NCI-H748 (cell line): Measurements from ENCODE around the gene CRK.
"Not testable (repeated sequence)": the region's sequence is repeated elsewhere in the genome, so short reads cannot be mapped to it uniquely, and the experiment has no call there.

ENCODE experiments used
- DNase-seq: peaks from one replicate; lab custom pipeline; 2025; ENCODE audit not compliant: unreplicated experiment; lab: John Stamatoyannopoulos, UW

Gene CRK

DNA sequence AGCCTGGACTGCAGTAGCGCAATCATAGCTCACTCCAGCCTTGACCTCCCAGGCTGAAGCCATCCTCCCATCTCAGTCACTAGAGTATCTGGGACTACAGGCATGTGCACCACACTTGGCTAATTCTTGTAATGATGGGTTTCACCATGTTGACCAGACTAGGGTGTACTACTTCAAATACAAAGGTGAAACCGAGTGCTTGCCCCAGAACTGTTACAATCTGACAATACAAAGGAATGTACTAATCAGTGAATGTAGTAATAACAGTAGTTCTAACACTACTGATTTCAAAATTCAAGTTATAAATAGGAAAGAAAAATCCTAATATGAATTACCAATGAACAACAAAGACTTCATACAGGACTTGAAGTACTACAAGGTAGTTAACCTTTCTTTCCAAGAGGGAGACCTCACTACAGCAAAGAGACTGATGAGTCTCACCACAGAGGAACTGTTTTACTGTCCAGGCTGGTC, 24.4 kb downstream of the CRK start:
- DNase-seq = no peak

DNA sequence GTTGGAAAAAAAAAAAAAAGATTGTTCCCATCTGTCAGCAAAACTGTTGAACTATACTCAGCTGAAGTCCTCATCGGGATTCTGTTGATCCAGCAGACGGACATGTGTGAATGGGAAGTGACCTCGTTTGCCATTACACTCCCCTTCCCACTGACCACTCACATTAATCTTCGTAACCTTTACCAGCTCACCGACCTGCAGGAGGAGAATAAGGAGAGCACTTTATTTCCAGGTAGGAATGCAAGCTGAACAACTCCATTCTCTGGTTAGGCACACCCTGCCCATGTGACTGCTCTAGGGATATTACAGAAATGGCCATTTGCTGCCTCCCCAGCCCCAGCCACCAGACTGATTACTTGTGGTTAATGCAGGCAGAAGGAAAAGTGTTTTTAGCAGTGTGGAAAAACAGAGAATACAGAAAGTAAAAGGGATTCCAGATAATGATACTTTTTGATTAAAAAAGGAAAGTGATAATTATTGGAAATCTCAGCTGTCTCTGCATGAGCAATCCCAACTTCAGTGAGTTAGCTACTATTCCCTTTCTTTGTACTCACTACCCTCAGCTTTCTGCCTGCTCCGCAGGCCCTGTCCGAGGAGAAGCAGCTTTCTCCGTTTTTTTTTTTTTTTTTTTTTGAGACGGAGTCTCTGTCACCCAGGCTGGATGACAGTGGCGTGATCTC, 32.4 kb downstream of the CRK start:
- DNase-seq = no peak

DNA sequence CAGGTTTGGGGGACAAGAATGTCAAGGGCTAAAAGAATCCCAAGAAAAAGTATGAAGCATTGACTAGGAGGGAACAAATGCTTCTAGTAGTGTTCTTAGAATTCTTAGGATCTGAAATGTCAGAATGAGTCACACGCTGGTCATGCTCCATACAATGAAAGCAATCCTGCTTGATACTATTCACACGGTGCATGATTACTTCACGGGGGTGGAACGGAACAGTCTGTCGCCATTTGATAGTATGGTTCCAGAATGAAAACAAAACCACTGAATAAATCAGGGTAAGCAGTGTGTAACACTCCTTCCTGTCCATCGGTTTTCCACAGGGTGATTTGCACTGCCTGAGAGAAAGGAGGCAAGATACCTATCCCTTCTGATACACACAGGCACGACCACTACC, 33.1 kb downstream of the CRK start:
- no peak for DNase-seq

DNA sequence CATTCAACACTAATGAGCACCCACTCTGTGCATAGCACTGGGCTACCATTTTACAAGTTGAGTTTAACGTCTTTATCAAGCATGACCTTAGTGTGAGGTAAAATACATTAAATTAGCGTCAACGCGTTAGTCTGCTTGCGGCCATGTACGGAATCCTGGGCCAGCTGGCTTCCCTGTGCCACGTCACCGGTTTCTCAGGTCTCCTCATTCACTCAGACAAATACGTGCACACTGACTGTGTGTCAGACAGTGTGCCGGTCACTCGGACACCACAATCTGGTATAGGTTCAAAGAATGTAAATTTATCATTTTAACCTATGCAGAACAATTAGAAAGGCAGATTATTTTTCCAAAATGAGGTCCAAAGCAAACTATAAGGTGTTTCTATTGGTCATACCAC, 34.6 kb downstream of the CRK start:
- no peak for DNase-seq

DNA sequence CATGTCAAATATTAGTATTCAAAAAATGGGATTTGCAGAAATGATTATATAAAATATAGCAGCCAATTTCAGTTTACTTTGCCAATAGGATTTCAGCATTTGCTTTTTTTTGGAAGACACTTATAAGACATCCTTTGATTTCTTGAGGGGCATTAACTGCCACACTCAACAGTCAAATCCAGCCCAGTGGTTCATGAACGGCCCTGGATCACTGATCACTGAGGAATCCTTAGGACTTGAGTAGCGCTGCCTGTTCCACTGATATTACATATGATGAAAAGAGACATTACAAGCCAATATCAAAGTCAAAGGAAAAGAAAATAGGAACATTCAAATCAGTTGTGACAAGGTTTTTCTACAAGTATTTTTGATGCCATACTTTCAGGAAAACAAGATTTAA, 35.1 kb downstream of the CRK start:
- DNase-seq = no peak

DNA sequence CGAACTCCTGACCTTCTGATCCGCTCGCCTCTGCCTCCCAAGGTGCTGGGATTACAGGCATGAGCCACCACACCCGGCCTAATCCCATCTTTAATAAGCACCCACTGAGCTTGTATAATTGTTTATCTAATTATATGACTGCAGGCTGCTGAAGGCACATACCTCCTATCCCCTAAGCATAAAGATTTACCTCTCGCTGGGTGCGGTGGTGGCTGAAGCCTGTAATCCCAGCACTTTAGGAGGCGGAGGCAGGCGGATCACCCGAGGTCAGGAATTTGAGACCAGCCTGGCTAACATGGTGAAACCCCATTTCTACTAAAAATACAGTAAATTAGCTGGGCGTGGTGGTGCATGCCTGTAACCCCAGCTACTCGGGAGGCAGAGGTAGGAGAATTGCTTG, 35.9 kb downstream of the CRK start:
- DNase-seq = no peak

DNA sequence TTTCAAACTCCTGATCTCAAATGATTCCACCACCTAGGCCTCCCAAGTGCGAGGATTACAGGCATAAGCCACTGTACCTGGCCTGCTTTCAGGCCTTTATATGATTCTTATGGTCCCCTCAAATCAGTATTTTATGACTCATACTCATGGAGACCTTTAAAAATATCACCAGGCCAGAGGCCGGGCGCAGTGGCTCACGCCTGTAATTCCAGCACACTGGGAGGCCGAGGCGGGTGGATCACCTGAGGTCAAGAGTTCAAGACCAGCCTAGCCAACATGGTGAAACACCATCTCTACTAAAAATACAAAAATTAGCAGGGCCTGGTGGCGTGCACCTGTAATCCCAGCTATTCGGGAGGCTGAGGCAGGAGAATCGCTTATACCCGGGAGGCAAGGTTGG, 37.6 kb downstream of the CRK start:
- DNase-seq = not testable (repeated sequence)

DNA sequence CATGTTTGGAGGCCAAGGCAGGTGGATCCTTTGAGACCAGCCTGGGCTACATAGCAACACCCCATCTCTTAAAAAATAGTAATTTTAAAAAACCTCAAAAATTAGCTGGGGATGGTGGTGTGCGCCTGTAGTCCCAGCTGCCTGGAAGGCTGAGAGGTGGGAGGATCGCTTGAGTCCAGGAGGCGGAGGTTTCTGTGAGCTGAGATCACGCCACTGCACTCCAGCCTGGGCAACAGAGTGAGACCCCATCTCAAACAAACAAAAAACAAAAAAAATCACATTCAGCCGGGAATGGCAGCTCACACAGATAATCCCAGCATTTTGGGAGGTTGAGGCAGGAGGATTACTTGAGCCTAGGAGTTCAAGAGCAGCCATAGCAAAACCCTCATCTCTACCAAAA, 39.6 kb downstream of the CRK start:
- no peak for DNase-seq

DNA sequence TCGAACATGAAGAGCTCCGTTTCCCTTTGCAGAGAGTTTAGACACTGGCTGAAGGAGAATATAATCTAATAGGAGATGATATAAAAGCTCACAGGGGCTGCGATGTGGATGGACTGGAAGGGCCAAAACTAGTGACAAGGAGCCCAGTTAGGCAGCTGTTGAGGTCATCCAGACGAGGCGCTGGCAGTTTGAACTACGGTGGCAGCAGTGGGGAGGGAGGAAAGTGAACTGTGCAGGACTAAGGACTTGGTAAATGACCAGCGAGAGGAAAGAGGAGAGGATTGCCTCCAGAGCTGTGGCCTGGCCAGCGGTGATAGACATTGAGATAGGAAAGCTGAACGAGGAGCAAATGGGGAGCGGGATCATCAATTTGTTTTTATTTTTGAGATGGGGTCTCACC, 41.4 kb downstream of the CRK start:
- no peak for DNase-seq

DNA sequence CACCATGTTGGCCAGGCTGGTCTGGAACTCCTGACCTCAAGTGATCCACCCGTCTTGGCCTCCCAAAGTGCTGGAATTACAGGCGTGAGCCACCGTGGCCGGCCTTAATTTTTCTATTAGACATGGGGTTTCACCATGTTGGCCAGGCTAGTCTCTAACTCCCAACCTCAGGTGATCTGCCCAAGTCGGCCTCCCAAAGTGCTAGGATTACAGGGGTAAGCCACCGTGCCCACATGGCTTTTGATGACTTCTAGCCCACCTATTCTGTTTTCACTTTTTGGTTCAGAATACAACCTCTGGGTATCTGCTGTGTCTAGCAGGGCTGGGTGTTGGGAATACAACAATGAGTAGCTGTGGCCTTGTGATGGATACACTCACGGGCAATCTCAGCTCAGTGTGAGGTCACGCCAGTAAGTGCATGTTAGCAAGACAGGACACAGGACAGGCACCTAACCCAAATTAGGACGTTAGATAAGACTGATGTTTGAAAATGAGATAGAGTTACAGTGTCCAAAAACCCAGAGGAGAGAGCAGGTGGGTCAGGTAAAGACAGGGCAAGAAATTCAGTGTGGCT, 41.9 kb downstream of the CRK start:
- DNase-seq = no peak

DNA sequence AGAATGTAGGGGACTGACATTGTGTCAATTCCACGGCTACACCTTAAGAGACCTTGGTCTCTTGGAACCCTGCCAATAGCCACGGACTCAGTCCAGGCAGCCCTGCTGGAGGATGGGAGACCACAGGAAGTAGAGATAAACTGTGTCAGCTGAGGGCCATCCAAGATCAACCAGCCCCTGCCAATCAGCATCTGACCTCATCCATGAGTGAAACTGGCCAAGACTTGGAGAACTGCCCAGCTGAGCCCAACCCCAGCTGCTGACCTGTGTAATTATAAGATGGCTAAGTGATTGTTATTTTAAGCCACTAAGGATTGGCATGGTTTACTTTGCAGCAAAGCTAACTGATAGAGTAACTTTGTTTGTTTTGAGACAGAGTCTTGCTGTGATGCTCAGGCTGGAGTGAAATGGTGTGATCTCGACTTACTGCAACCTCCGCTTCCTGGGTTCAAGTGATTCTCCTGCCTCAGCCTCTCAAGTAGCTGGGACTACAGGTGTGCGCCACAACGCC, 42.7 kb downstream of the CRK start:
- peak; percentile 81 for DNase-seq

DNA sequence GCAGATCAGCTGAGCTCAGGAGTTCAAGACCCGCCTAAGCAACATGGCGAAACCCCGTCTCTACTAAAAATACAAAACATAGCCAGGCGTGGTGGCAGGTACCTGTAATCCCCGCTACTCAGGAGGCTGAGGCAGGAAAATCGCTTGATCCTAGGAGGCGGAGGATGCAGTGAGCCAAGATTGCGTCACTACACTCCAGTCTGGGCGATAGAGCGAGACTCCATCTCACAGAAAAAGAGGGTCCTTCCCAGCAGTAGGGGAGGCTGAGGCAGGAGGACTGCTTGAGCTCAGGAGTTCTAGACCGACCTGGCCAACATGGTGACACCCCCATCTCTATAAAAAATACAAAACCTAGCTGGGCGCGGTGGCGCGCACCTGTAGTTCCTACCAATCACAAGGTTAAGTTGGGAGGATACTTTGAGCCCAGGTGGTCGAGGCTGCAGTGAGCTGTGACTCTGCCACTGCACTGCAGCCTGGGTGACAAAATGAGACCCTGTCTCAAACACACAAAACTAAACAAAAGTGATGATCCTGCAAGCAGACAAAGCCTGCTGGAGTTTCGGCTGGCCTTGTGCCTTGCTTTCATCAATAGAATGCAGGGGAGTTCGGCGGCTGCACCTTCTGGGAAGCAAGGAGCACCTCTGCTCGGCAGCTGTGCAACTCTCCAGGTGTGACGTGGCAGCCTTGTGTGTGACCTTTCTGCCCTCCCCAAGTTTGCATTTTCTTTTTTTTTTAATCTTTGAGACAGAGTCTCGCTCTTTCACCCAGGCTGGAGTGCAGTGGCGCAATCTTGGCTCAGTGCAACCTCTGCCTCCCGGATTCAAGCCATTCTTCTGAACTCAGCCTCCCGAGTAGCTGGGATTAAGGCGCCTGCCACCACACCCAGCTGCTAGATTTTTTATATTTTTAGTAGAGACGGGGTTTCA, 43.6 kb downstream of the CRK start:
- DNase-seq = no peak

DNA sequence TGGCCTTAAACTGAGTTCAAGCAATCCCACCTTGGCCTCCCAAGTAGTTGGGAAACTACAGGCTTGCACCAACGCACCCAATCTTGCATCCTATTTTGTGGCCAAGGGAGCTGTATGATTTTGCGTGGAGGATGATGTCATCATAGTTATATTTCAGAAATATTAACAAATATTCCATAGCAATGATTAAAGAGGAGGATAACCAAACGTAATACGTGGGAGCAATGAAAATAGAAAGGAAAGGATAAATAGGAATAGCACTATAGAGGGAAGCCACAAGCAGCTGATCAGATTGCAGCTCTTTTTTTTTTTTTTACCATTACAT, 53.8 kb downstream of the CRK start:
- DNase-seq = no peak

DNA sequence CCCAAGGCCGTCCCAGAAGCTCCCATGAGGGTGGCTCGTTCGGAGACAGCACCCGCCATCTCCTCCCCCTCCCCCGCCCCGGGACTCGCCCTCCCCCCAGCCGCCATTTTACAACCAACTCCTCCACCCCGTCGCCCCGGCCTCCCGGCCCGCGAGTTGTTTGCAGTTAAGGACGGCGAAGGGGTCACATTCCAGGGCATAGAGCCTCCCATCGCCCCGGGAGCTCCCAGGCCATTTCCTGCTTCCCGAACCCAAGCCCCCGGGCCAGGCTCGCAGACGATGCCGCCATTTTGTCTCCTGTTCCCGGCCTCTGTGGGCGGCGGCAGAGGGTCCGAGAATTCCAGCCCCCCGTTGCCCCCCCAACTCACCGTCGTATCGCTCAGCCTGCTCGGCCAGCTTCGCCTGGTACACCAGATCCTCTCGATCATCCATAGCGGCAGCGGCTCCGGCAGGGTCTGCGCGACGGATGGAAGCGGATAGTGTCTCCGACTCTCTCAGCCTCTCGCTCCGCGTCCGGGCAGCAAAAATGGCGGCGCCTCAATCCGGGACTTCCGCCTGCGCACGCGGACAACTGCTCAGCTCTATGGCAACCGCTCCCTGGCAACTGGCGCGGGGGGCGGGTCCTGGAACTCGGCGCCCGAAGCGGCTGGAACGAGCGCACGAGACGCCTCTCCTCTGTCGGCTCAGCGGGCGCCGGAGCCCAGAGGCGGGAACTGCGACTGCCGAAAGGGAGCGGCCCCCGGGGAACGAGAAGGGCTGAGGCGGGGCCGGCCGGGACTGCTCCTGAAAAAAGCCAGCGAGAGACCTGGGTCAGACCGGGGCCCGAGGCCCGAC, 56.1 kb downstream of the CRK start, which contains the start of gene YWHAE:
Gene YWHAE, minus strand, starts transcription at position 544 of the 834 bp plus-strand sequence. Its CDS starts 112 bp downstream, at position 432.
- peak; percentile 99 for DNase-seq

DNA sequence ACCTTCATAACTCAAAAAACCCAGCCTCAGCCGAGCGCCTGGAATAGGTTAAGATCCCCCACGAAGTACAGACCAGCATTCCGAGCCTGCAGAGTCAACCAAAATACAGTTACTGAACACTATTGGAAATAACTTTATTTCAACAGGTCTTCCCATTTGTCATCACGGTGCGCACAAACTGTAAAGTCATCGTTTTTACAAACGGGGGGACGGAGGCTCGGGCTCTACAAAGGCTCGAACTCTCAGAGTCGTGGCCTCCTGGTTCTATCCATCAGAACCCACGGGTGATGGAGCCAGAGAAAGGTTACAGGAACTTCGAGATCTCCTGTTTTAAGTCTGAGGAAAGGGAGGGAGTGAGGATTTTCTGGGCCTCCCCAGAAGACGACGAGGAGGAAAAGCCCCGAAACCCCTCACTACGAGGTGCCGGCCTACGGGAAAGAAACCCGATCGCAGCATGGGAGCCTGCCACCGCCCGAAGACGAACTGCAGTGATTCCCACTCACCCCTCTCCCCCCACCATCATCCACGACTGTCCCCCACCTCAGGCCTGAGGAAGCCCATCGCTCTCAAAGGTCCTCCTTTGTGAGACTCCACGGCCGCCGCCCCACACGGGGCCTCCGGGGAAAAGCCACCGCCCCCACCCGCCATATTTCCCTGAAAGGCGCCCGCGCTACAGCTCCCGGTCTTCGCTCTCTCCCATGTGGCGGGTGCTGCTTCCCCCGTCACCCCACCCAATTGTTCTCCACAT, 56.9 kb downstream of the CRK start:
- DNase-seq = peak; percentile 79

DNA sequence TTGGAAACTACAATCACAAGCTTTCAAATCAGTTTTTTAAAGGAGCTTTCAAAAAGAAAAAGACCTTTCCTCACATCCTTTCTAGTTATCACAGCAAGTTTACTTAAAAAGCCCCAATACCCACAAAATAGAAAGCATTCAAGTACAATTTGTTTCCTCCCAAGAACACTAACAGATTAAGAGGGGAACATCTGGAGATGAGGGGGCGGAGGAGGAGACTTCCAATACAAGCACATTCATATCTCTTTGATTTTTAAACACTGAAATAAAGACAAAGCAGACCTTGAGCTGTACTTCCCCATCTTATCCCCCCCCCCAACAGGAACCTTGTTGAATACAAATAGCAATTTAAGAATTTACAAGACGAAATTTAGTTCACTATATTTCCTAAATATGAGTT, 58.0 kb downstream of the CRK start:
- DNase-seq = no peak

DNA sequence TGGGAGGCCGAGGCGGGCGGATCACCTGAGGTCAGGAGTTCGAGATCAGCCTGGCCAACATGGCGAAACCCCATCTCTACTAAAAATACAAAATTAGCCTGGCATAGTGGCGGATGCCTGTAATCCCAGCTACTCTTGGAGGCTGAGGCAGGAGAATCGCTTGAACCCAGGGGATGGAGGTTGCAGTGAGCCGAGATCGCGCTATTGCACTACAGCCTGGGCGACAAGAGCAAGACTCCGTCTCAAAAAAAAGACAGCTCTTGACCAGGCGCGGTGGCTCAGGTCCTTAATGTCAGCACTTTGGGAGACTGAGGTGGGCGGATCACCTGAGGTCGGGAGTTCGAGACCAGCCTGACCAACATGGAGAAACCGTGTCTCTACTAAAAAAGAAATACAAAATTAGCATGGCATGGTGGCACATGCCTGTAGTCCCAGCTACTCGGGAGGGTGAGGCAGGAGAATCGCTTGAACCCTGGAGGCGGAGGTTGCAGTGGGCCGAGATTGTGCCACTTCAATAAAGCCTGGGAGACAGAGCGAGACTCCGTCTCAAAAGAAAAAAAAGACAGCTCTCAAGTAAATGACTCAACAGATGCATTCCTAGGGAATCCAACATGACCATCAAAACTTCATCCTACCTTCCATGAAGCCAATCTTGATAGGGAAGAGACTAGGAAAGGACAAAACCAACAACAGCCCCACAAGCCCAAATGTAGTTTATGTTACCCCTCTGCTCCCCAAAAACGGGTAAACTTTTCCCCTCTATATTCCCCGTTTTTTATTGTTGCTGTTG, 60.0 kb downstream of the CRK start:
- DNase-seq = not testable (repeated sequence)

DNA sequence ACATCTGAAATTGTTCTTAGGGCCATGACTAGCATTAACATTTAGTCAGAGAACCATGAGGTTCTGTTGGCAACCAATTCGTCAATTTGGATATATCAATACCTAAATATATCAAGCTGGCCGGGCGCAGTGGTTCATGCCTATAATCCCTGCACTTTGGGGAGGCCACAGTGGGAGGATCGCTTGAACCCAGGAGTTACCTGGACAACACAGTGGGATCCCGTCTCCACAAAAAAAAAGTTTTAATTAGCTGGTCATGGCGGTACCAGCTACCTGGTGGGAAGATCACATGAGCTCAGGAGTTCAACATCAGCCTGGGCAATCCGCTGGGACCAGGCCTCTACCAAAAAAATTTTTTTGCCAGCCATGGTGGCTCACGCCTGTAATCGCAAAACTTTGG, 64.5 kb downstream of the CRK start:
- no peak for DNase-seq
